SJCRH30 (cell line): ENCODE data around the gene ETFDH. TPM values are rescaled to one million over a fixed set of nuclear protein-coding genes. Genes with fewer than 3 reads are reported as not detected.
"Not testable (repeated sequence)": the region's sequence is repeated elsewhere in the genome, so short reads cannot be mapped to it uniquely, and the experiment has no call there.

ENCODE experiments used
- DNase-seq, 2 experiments: peaks; one replicate each; pipeline ENCODE4 v3.0.0-alpha.2; 2015 to 2020
- H3K27ac ChIP-seq: fragments of 250-450 bp; sonication (Bioruptor Pico); 2 replicates; pipeline ENCODE4 v1.5.1; 2020; ENCODE audit warnings: mild to moderate bottlenecking, moderate library complexity
- H3K27me3 ChIP-seq: fragments of 250-450 bp; sonication (Bioruptor Pico); 2 replicates; pipeline ENCODE4 v1.5.1; 2020; ENCODE audit warnings: mild to moderate bottlenecking, moderate library complexity
- H3K36me3 ChIP-seq: fragments of 250-450 bp; sonication (Bioruptor Pico); 2 replicates; pipeline ENCODE4 v1.5.1; 2020; ENCODE audit warnings: mild to moderate bottlenecking, moderate library complexity
- H3K4me1 ChIP-seq: fragments of 250-450 bp; sonication (Bioruptor Pico); 2 replicates; pipeline ENCODE4 v1.5.1; 2020; ENCODE audit warnings: mild to moderate bottlenecking, moderate library complexity
- H3K4me3 ChIP-seq: fragments of 250-450 bp; sonication (Bioruptor Pico); 2 replicates; pipeline ENCODE4 v1.5.1; 2020; ENCODE audit warnings: mild to moderate bottlenecking, moderate library complexity
- H3K9me3 ChIP-seq: fragments of 250-450 bp; sonication (Bioruptor Pico); replicated peaks from 2 replicates; pipeline ENCODE4 v1.5.1; 2020; ENCODE audit warnings: mild to moderate bottlenecking, moderate library complexity
- total RNA-seq: library from RNA; depleted of rRNA; stranded (reverse); fragments of >200 nt; shearing (Covaris generic); gene quantifications from 2 replicates; pipeline ENCODE4 v1.2.3, GENCODE V29; 2014; rRNA removed

Gene ETFDH
- total RNA-seq, 1 experiment from 2014 or later, result 8.9 TPM

- H3K36me3 ChIP-seq, H3K27me3 ChIP-seq, H3K27ac ChIP-seq, H3K4me3 ChIP-seq, H3K4me1 ChIP-seq, DNase-seq, H3K9me3 ChIP-seq: not testable (repeated sequence)
Measured at GRCh38 chr4:158755819-158756218, 83.7 kb downstream of the ETFDH start.

- Histone ChIP-seq H3K4me3 (no peak overlapping the region), H3K9me3 (no peaks in the 10 kb centered on the region), H3K36me3 (no peaks in the 10 kb centered on the region), H3K27me3 (no peaks in the 10 kb centered on the region), H3K4me1 (no peaks in the 10 kb centered on the region), H3K27ac (no peak overlapping the region)
- no peak for DNase-seq
Measured at GRCh38 chr4:158756588-158756987, 84.5 kb downstream of the ETFDH start.

GRCh38 chr4:158758142-158758541, 86.0 kb downstream of the ETFDH start:
- Histone ChIP-seq H3K4me1 (no peaks in the 10 kb centered on the region), H3K36me3 (no peaks in the 10 kb centered on the region), H3K9me3 (no peaks in the 10 kb centered on the region), H3K4me3 (no peak overlapping the region), H3K27ac (no peak overlapping the region), H3K27me3 (no peaks in the 10 kb centered on the region)
- DNase-seq, result no peak

- H3K9me3 ChIP-seq, result no peaks in the 10 kb centered on the region
- H3K4me3 ChIP-seq, result no peak overlapping the region
- H3K27ac ChIP-seq, result no peak overlapping the region
- H3K27me3 ChIP-seq, result no peaks in the 10 kb centered on the region
- DNase-seq, result no peak
- no peaks in the 10 kb centered on the region for H3K36me3 ChIP-seq
- H3K4me1 ChIP-seq, result no peaks in the 10 kb centered on the region
Measured at GRCh38 chr4:158758703-158759102, 86.6 kb downstream of the ETFDH start.

Other genes with a start within 250 kb of the ETFDH start
- gene RXFP1, start 150.4 kb upstream of the ETFDH start, total RNA-seq, result 0.08 TPM in 1 of 2 replicates, not detected in the other
- 26.4 and 29.1 TPM in 2 replicates for gene C4orf46, start 409 bp upstream of the ETFDH start, total RNA-seq
- gene PPID, start 51.1 kb downstream of the ETFDH start, total RNA-seq, result 26.2 and 26.9 TPM in 2 replicates
- gene FNIP2, start 96.7 kb downstream of the ETFDH start, total RNA-seq, result 15.9 and 18.4 TPM in 2 replicates